RPMI8226 (cell line): ENCODE results near the gene LMO4.
A peak's percentile ranks its signal among the peaks of the same experiment; 100 is the strongest.

ENCODE experiments used
- DNase-seq: peaks from one replicate; pipeline ENCODE4 v3.0.0-alpha.2; 2015

Gene LMO4

GRCh38 chr1:87328272-87329050 lies at the start of gene LMO4:
Gene LMO4 (plus strand): TSS chr1:87328880. CDS start chr1:87332016, 3,136 bp downstream.
- peak; percentile 91 for DNase-seq

- DNase-seq, result no peak
Observed at GRCh38 chr1:87279536-87279875, 49.2 kb upstream of the LMO4 start.

- DNase-seq, result no peak
Observed at GRCh38 chr1:87279966-87280535, 48.6 kb upstream of the LMO4 start.

GRCh38 chr1:87284456-87285240 lies 44.0 kb upstream of the LMO4 start:
- no peak for DNase-seq

GRCh38 chr1:87291107-87291506 lies 37.6 kb upstream of the LMO4 start:
- DNase-seq, result no peak

GRCh38 chr1:87292684-87293493 lies 35.8 kb upstream of the LMO4 start:
- peak; percentile 61 for DNase-seq

- DNase-seq, result no peak
Observed at GRCh38 chr1:87294633-87295032, 34.0 kb upstream of the LMO4 start.

GRCh38 chr1:87295445-87296110 lies 33.1 kb upstream of the LMO4 start:
- no peak for DNase-seq

- DNase-seq, result no peak
Observed at GRCh38 chr1:87296206-87296605, 32.5 kb upstream of the LMO4 start.

GRCh38 chr1:87299661-87300060 lies 29.0 kb upstream of the LMO4 start:
- DNase-seq, result no peak

GRCh38 chr1:87300628-87301027 lies 28.1 kb upstream of the LMO4 start:
- no peak for DNase-seq

GRCh38 chr1:87305151-87305550 lies 23.5 kb upstream of the LMO4 start:
- no peak for DNase-seq

GRCh38 chr1:87305762-87306161 lies 22.9 kb upstream of the LMO4 start:
- no peak for DNase-seq

GRCh38 chr1:87307306-87307705 lies 21.4 kb upstream of the LMO4 start:
- no peak for DNase-seq

- DNase-seq, result no peak
Observed at GRCh38 chr1:87307931-87308330, 20.7 kb upstream of the LMO4 start.

- DNase-seq, result no peak
Observed at GRCh38 chr1:87314091-87314490, 14.6 kb upstream of the LMO4 start.

GRCh38 chr1:87318056-87318650 lies 10.5 kb upstream of the LMO4 start:
- no peak for DNase-seq

GRCh38 chr1:87318806-87319205 lies 9.9 kb upstream of the LMO4 start:
- no peak for DNase-seq

GRCh38 chr1:87325982-87326738 lies 2.5 kb upstream of the LMO4 start:
- DNase-seq, result peak; percentile 52

- DNase-seq, result no peak
Observed at GRCh38 chr1:87327376-87328271, 1.1 kb upstream of the LMO4 start.
